ENCODE data around the gene ORC4.

DNA sequence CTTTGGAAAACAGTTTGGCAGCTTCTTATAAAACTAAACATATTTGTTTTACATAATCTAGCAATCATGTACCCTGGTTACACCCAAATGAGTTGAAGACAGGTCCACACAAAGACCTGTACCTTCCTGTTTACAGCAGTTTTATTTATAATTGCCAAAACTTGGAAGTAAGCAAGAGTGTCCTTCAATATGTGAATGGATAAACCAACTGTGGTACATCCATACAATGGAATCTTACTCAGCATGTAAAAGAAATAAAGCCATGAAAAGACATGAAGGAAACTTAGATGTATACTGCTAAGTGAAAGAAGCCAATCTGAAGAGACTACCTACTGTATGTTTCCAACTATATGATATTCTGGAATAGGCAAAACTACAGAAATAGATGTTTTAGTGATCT is 23.7 kb downstream of the ORC4 start:
- TF ChIP-seq, protein P1, sequence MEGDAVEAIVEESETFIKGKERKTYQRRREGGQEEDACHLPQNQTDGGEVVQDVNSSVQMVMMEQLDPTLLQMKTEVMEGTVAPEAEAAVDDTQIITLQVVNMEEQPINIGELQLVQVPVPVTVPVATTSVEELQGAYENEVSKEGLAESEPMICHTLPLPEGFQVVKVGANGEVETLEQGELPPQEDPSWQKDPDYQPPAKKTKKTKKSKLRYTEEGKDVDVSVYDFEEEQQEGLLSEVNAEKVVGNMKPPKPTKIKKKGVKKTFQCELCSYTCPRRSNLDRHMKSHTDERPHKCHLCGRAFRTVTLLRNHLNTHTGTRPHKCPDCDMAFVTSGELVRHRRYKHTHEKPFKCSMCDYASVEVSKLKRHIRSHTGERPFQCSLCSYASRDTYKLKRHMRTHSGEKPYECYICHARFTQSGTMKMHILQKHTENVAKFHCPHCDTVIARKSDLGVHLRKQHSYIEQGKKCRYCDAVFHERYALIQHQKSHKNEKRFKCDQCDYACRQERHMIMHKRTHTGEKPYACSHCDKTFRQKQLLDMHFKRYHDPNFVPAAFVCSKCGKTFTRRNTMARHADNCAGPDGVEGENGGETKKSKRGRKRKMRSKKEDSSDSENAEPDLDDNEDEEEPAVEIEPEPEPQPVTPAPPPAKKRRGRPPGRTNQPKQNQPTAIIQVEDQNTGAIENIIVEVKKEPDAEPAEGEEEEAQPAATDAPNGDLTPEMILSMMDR (IDR thresholded peaks at IDR 0.05): no peak
- no peak for TF ChIP-seq POLR2A (IDR thresholded peaks at IDR 0.05)
